Neural progenitor cell (in vitro differentiated cells): ENCODE results near the gene WDR3.

ENCODE experiments used
- EZH2 ChIP-seq: fragments of 200-600 bp; sonication (generic); IDR thresholded peaks from 2 replicates; pipeline ENCODE4 v1.6.1; 2017; ENCODE audit warnings: antibody characterized with exemption, mild to moderate bottlenecking, moderate library complexity
- EZH2phosphoT487 ChIP-seq: fragments of 200-600 bp; sonication (generic); IDR thresholded peaks from 2 replicates; pipeline ENCODE4 v1.6.1; 2017; ENCODE audit warnings: antibody characterized with exemption
- TF ChIP-seq, protein P1 (sequence below): fragments of 200-600 bp; sonication (generic); IDR thresholded peaks from 2 replicates; pipeline ENCODE4 v1.5.1; 2017; ENCODE audit warnings: antibody characterized with exemption, mild to moderate bottlenecking

DNA sequence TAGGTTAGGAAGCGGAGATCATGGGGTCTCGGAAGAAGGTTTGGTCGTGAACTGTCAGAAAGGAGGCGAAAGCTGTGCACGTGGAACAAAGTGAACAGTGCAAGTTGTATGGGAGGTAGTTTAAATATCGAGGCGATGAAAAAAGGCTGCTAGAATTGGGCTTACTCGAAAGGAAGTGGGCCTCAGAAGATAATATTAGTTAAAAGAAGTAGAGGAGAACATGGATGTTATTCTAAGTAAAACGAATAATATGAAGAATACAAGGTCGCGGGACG, 571 bp downstream of the WDR3 start:
- TF ChIP-seq, protein P1, sequence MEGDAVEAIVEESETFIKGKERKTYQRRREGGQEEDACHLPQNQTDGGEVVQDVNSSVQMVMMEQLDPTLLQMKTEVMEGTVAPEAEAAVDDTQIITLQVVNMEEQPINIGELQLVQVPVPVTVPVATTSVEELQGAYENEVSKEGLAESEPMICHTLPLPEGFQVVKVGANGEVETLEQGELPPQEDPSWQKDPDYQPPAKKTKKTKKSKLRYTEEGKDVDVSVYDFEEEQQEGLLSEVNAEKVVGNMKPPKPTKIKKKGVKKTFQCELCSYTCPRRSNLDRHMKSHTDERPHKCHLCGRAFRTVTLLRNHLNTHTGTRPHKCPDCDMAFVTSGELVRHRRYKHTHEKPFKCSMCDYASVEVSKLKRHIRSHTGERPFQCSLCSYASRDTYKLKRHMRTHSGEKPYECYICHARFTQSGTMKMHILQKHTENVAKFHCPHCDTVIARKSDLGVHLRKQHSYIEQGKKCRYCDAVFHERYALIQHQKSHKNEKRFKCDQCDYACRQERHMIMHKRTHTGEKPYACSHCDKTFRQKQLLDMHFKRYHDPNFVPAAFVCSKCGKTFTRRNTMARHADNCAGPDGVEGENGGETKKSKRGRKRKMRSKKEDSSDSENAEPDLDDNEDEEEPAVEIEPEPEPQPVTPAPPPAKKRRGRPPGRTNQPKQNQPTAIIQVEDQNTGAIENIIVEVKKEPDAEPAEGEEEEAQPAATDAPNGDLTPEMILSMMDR = no peak
- TF ChIP-seq EZH2 = no peak
- no peak for TF ChIP-seq EZH2phosphoT487
